Measurements from ENCODE around the gene OR2F2.

GRCh38 chr7:143975617-143976016 is 40.6 kb downstream of the OR2F2 start:
- TF ChIP-seq POLR2A (IDR thresholded peaks at IDR 0.05) (no peak), CTCF (IDR thresholded peaks at IDR 0.05) (no peak)

Measured in uterus (tissue), 2 donors.